ENCODE results near the gene CIC.
A peak's percentile ranks its signal among the peaks of the same experiment; 100 is the strongest.

CIC gene

GRCh38 chr19:42290136-42290522 lies 21.1 kb downstream of the CIC start:
- DNase-seq = no peak

GRCh38 chr19:42290523-42291434 lies 21.7 kb downstream of the CIC start:
- DNase-seq = no peak

DNA sequence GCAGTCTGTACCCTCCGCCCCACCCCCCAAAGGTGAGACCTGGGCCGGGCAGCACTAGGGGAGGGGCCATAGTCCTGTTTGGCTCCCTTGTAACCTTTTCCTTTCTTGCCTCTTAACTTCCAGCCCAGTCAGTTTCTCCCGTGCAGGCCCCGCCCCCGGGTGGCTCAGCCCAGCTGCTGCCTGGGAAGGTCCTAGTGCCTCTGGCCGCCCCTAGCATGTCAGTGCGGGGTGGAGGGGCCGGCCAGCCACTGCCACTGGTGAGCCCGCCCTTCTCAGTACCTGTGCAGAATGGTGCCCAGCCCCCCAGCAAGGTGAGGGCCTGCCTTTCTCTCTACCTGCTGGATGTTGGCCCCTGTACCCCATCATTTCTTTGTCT lies 22.4 kb downstream of the CIC start:
- no peak for DNase-seq

DNA sequence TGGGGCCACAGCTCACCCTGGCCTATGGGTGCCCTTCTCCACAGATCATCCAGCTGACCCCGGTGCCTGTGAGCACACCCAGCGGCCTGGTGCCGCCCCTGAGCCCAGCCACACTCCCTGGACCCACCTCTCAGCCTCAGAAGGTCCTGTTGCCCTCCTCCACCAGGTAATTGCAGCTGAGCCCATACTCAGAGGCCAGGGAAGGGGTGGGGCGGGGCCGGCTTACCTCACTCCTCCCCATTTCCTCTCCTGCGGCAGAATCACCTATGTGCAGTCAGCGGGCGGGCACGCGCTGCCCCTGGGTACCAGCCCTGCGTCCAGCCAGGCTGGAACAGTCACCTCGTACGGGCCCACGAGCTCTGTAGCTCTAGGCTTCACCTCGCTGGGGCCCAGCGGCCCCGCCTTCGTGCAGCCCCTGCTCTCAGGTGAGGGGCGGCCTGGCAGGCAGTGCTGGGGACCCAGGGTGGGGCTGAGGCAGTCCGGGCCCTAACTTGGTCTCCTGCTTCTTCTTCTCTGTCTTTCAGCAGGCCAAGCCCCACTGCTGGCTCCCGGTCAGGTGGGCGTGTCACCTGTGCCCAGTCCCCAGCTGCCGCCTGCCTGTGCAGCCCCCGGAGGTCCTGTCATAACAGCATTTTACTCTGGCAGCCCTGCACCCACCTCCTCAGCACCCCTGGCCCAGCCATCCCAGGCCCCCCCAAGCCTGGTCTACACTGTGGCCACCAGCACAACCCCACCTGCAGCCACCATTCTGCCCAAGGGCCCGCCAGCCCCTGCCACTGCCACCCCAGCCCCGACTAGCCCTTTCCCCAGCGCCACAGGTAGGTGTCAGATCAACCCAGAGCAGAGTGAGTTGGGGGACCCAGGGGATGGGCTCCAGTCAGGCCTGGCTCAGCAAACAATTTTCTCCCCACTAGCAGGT lies 23.2 kb downstream of the CIC start:
- no peak for DNase-seq

DNA sequence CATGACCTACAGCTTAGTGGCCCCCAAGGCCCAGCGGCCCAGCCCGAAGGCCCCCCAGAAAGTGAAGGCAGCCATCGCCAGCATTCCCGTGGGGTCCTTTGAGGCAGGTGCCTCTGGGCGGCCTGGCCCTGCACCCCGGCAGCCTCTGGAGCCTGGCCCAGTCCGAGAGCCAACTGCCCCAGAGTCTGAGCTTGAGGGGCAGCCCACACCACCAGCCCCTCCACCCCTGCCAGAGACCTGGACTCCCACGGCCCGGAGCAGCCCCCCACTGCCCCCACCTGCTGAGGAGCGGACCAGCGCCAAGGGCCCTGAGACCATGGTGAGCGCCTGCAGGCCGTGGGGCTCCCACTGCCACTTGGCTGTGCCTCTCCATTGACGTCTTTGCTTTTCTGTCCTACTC lies 23.9 kb downstream of the CIC start:
- no peak for DNase-seq

GRCh38 chr19:42293540-42293939 lies 24.5 kb downstream of the CIC start:
- no peak for DNase-seq

- no peak for DNase-seq
Measured at GRCh38 chr19:42293948-42294347, 24.9 kb downstream of the CIC start.

DNA sequence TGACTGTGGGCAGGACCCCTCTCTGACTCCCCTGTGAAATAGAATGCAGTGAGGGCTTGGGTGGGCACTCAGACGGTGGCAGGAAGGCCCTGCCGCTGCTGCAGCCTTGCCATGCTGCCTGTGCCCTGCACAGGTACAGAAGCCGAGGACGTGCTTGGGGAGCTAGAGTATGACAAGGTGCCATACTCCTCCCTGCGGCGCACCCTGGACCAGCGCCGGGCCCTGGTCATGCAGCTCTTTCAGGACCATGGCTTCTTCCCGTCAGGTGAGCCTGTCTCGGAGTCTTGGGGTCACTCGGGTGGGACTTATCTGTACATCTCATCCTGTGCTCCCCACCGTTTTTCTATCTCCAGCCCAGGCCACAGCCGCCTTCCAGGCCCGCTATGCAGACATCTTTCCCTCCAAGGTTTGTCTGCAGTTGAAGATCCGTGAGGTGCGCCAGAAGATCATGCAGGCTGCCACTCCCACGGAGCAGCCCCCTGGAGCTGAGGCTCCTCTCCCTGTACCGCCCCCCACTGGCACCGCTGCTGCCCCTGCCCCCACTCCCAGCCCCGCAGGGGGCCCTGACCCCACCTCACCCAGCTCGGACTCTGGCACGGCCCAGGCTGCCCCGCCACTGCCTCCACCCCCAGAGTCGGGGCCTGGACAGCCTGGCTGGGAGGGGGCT lies 25.6 kb downstream of the CIC start:
- DNase-seq = no peak

GRCh38 chr19:42295342-42295741 lies 26.3 kb downstream of the CIC start:
- DNase-seq = no peak

DNA sequence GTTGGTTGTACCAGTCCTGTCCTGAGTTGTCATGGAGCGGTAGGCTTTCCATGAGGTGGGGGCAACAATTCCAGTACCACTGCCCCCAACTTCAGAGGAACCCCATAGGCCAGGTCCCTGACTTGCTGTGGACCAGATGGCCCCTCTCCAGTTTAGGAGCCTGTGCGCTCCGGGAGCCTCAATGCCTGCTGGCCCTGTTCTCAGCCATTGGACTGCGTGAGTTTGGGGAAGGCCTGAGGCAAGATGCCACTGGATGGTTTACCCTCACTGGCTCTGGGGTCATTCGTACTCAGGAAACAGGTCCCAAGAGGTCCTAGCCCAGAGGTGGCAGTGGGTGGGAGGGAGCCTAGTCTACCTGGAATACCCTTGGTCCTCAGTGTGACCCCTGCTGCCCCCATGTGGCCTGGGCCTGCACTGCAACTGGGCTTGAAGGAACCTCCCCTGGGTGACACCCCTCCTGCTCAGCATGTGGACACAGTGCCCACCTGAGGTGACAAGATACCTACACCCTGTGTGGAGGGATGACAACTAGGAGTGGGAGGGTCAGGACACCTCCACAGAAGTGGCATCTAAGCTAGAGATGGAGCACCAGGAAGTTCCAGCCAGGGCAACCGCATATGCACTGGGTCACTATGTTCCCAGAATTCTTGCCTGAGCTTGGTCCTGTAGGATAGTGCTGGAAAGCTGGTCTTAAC lies 26.9 kb downstream of the CIC start:
- peak; percentile 62 for DNase-seq

DNA sequence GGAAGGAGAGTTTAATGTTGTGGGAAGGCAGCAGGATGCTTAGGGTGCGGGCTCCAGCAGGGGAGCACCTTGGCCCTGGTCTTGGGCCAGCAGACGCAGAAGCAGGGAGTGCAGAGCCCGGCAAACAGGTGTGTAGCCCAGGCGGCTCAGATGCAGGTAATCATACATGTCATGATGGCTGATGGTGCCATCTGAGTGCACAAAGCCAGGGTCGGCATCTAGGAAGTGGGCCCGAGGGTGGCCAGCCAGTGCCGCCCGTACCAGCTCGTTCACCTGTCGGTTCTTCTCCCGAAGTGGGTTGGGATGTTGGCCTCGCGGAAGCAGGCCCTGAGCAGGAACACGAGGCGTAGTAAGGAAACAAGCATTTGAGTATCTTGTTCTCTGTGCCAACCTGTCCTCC lies 28.0 kb downstream of the CIC start:
- DNase-seq = no peak

GRCh38 chr19:42301646-42302203 lies 32.7 kb downstream of the CIC start, which contains the start of gene PRR19:
Gene PRR19, plus strand, starts transcription at chr19:42302132. Its CDS starts 7,453 bp downstream, at chr19:42309585.
- no peak for DNase-seq

- DNase-seq = no peak
Measured at GRCh38 chr19:42303101-42303464, 34.0 kb downstream of the CIC start.

DNA sequence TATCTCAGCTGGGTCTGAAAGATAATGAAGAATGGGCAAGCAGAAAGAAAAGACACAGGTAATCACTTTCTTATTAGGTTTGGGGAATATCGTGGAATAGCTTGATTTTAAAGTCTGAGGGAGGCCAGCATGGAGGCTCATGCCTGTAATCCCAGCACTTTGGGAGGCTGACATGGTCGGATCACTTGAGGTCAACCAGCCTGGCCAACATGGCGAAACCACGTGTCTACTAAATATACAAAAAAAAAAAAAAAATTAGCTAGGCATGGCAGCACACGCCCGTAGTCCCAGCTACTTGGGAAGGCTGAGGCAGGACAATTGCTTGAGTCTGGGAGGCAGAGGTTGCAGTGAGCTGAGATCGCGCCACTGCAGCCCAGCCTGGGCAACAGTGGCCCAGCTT lies 34.8 kb downstream of the CIC start:
- no peak for DNase-seq

- no peak for DNase-seq
Measured at GRCh38 chr19:42306646-42307045, 37.6 kb downstream of the CIC start.

- no peak for DNase-seq
Measured at GRCh38 chr19:42309686-42310085, 40.6 kb downstream of the CIC start.

GRCh38 chr19:42311657-42312056 lies 42.6 kb downstream of the CIC start:
- no peak for DNase-seq

DNA sequence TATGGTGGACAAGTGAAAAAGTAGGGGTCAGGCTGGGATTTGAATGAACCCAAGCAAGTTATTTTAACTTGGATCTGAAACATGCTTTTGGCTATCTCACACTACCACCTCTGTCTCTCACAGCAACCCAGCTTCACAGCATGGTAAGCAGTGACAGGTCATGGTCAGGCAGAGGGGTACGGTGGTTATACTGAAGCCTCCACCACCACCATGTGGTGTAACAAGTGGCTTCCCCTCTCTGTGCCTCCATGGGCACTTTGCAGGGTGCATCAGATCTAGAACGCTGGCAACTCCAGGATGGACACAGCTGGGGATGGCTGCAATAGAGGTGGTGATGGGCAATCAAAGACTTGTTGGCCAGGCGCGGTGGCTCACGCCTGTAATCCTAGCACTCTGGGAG lies 43.3 kb downstream of the CIC start:
- no peak for DNase-seq

- peak; percentile 62 for DNase-seq
Measured at GRCh38 chr19:42313096-42313839, 44.2 kb downstream of the CIC start, which contains the start of gene TMEM145. Gene TMEM145, plus strand, starts transcription at chr19:42313309. Its CDS starts 68 bp downstream, at chr19:42313377.

DNA sequence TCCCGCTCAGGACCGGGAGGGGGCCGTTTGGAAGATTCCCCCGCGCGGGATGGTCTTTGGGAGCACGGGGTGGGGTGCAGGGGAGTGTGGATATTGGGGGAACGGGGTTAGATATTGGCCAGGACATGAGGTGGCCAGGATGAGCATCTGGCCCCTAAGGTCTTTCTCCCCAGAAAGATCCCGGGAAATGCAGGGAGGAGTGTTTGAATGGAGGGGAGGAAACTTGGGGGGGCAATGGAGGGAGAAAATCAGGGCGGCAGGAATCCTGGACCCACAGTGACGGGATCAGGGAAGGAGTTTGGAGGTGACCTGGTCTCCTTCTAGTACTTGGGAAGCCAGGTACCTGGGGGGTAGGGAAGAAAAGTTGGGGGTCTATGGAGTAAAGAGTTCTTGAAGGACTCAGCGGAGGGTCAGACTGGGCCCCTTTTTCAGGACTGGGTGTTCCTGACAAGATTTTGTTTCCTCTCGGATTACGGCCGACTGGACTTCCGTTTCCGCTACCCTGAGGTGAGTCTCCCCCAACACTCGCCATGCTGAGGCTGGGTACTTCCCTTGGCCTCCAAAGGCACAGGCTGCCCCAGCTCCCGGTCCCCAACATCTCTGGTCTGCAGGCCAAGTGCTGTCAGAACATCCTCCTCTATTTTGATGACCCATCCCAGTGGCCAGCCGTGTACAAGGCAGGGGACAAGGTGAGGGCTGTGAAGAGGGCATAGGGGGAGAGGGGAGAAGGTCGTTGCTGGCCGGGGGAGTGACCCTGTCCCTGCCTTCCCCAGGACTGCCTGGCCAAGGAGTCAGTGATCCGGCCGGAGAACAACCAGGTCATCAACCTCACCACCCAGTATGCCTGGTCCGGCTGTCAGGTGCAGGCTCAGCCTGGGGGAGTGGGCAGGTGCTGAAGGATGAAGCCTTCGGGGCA lies 45.0 kb downstream of the CIC start:
- DNase-seq = no peak

Data from NCI-H1105 treated with DMSO at 0.1 percent for 48 hours (cell line).